22Rv1 (cell line): ENCODE measurements around the gene ICA1.

Experiments
- ZFX ChIP-seq: fragments of 450-650 bp; IDR thresholded peaks from 2 replicates; pipeline ENCODE4 v1.6.1; 2017; ENCODE audit warnings: antibody characterized with exemption, borderline replicate concordance
- TF ChIP-seq, protein P1 (sequence below): fragments of 450-650 bp; IDR thresholded peaks from 2 replicates; pipeline ENCODE4 v1.5.1; 2017; ENCODE audit warnings: mild to moderate bottlenecking

DNA sequence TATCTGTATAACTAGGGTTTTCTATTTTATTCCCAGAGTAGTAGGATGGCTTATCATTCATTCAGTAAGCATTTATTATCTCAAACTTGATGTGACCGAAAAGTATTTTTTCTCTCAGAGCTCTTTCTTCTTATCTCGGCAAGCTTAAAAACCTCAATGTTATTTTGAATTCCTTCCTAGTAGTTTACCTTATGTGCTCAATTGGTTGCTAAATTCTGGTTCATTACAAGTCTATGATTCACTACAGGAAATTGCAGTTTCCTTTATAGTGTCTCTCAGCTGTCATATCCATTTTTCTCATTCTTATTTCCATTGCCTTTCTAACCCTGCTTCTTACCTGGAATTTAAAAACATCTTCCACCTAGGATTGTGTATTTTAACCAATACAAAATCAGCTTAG is 12.6 kb upstream of the ICA1 start:
- TF ChIP-seq, protein P1, sequence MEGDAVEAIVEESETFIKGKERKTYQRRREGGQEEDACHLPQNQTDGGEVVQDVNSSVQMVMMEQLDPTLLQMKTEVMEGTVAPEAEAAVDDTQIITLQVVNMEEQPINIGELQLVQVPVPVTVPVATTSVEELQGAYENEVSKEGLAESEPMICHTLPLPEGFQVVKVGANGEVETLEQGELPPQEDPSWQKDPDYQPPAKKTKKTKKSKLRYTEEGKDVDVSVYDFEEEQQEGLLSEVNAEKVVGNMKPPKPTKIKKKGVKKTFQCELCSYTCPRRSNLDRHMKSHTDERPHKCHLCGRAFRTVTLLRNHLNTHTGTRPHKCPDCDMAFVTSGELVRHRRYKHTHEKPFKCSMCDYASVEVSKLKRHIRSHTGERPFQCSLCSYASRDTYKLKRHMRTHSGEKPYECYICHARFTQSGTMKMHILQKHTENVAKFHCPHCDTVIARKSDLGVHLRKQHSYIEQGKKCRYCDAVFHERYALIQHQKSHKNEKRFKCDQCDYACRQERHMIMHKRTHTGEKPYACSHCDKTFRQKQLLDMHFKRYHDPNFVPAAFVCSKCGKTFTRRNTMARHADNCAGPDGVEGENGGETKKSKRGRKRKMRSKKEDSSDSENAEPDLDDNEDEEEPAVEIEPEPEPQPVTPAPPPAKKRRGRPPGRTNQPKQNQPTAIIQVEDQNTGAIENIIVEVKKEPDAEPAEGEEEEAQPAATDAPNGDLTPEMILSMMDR = no peak
- no peak for TF ChIP-seq ZFX
